H1 (cell line): ENCODE data around the gene FAAP100. TPM values are rescaled to one million over a fixed set of nuclear protein-coding genes. Genes with fewer than 3 reads are reported as not detected.

Experiments
- CTCF ChIA-PET: fragments of 300-600 bp; sonication (Branson Sonifier 250); formaldehyde crosslinking; loops from one replicate; lab custom pipeline; 2021; ENCODE audit not compliant: partially characterized antibody; lab: Charles Lee
- POLR2A ChIA-PET: fragments of 300-600 bp; sonication (Branson Sonifier 250); formaldehyde crosslinking; loops from one replicate; lab custom pipeline; 2021; ENCODE audit warnings: inconsistent platforms; ENCODE audit not compliant: partially characterized antibody; lab: Charles Lee
- DNase-seq, 2 experiments: peaks; one replicate each; pipeline versions ENCODE4 v3.0.0 to v3.0.0-alpha.2; 2010 to 2022; ENCODE audit warnings: low spot score in 2 of 2, low read depth in 1 of 2, mixed read lengths in 1 of 2
- FAIRE-seq: peaks from 2 replicates; lab custom pipeline; 2011; peaks lifted over from hg19 to GRCh38; lab: Jason Lieb, UNC
- H2AFZ ChIP-seq: 2 replicates; pipeline ENCODE4 v1.8.1; 2012; ENCODE audit warnings: low read length, inconsistent platforms
- H2AK5ac ChIP-seq: 2 replicates; pipeline ENCODE4 v1.6.1; 2013; ENCODE audit warnings: low read depth, low read length
- H2BK120ac ChIP-seq: replicated peaks from 2 replicates; pipeline ENCODE3; 2013; ENCODE audit warnings: low read depth, low read length, inconsistent platforms
- H2BK12ac ChIP-seq: 2 replicates; pipeline ENCODE4 v1.6.1; 2013; ENCODE audit warnings: low read depth, low read length
- H2BK15ac ChIP-seq: 2 replicates; pipeline ENCODE4 v1.6.1; 2013; ENCODE audit warnings: low read length
- H2BK20ac ChIP-seq: 2 replicates; pipeline ENCODE4 v1.6.1; 2013; ENCODE audit warnings: low read length
- H2BK5ac ChIP-seq: 2 replicates; pipeline ENCODE4 v1.6.1; 2013; ENCODE audit warnings: low read depth, low read length
- H3K14ac ChIP-seq: 2 replicates; pipeline ENCODE4 v1.6.1; 2013; ENCODE audit warnings: inconsistent platforms; ENCODE audit not compliant: insufficient read length
- H3K18ac ChIP-seq: 2 replicates; pipeline ENCODE4 v1.6.1; 2013; ENCODE audit warnings: low read length; ENCODE audit errors: extremely low read depth
- H3K23ac ChIP-seq: 2 replicates; pipeline ENCODE4 v1.6.1; 2013; ENCODE audit warnings: inconsistent platforms; ENCODE audit not compliant: insufficient read length
- H3K23me2 ChIP-seq: 2 replicates; pipeline ENCODE4 v1.6.1; 2013; ENCODE audit warnings: low read depth, low read length
- H3K27ac ChIP-seq: 2 replicates; pipeline ENCODE4 v1.6.1; 2011; ENCODE audit warnings: low read depth, low read length, inconsistent platforms
- H3K27me3 ChIP-seq, 4 experiments: replicated peaks in 1 of 4; 1 replicate in 1 of 4; 2 replicates in 3 of 4; pipeline versions ENCODE4 v1.6.1 to v1.8.1; 2011 to 2013; ENCODE audit warnings: low read length in 3 of 4, mild to moderate bottlenecking in 3 of 4, inconsistent platforms in 2 of 4, mixed read lengths in 2 of 4, moderate library complexity in 1 of 4; ENCODE audit not compliant: control insufficient read depth in 3 of 4, insufficient read depth in 3 of 4; ENCODE audit errors: extremely low read depth in 1 of 4
- H3K36me3 ChIP-seq, 4 experiments: 2 replicates each; pipeline versions ENCODE4 v1.6.1 to v1.8.1; 2011 to 2013; ENCODE audit warnings: mild to moderate bottlenecking in 4 of 4, low read length in 3 of 4, moderate library complexity in 2 of 4, control low read depth in 1 of 4, inconsistent platforms in 1 of 4; ENCODE audit not compliant: insufficient read depth in 4 of 4, control insufficient read depth in 2 of 4
- H3K4ac ChIP-seq: replicated peaks from 2 replicates; pipeline ENCODE3; 2013; ENCODE audit warnings: low read length, low read depth, mixed read lengths, inconsistent platforms; ENCODE audit not compliant: insufficient read length
- H3K4me1 ChIP-seq, 4 experiments: replicated peaks in 1 of 4; 1 replicate in 1 of 4; 2 replicates in 3 of 4; pipeline versions ENCODE4 v1.6.1 to v1.8.1; 2011 to 2013; ENCODE audit warnings: low read length in 3 of 4, inconsistent platforms in 2 of 4, mixed read lengths in 1 of 4; ENCODE audit not compliant: insufficient read depth in 4 of 4, control insufficient read depth in 3 of 4
- H3K4me2 ChIP-seq, 2 experiments: 2 replicates each; pipeline versions ENCODE4 v1.6.1 to v1.8.1; 2011 to 2013; ENCODE audit warnings: low read depth in 2 of 2, low read length in 2 of 2, control low read depth in 1 of 2, inconsistent platforms in 1 of 2, mild to moderate bottlenecking in 1 of 2; ENCODE audit not compliant: insufficient read depth in 1 of 2
- H3K4me3 ChIP-seq, 4 experiments: fragments of 200-600, 300-600 bp in 1 of 4; sonication (generic), shearing (Covaris generic), sonication (Bioruptor Twin) in 1 of 4; 2 replicates each; pipeline versions ENCODE4 v1.5.1 to v1.8.1; 2011 to 2016; ENCODE audit warnings: low read length in 4 of 4, low read depth in 3 of 4, control low read depth in 2 of 4, inconsistent platforms in 2 of 4, mild to moderate bottlenecking in 2 of 4, mixed read lengths in 1 of 4, moderate library complexity in 1 of 4; ENCODE audit not compliant: insufficient read depth in 2 of 4; ENCODE audit errors: extremely low read depth in 1 of 4
- H3K56ac ChIP-seq: replicated peaks from 2 replicates; pipeline ENCODE3; 2013; ENCODE audit warnings: low read depth, mild to moderate bottlenecking, mixed read lengths, low read length, inconsistent platforms; ENCODE audit not compliant: insufficient read length
- H3K79me1 ChIP-seq: 2 replicates; pipeline ENCODE4 v1.6.1; 2013; ENCODE audit warnings: low read depth, low read length, control low read depth
- H3K79me2 ChIP-seq, 2 experiments: 2 replicates each; pipeline versions ENCODE4 v1.6.1 to v1.8.1; 2012 to 2013; ENCODE audit warnings: low read length in 2 of 2, mild to moderate bottlenecking in 2 of 2, inconsistent platforms in 1 of 2; ENCODE audit not compliant: insufficient read depth in 2 of 2, control insufficient read depth in 1 of 2
- H3K9ac ChIP-seq, 4 experiments: replicated peaks in 1 of 4; 1 replicate in 1 of 4; 2 replicates in 3 of 4; pipeline versions ENCODE4 v1.6.1 to v1.8.1; 2011 to 2013; ENCODE audit warnings: low read depth in 3 of 4, low read length in 3 of 4, control low read depth in 2 of 4, mild to moderate bottlenecking in 2 of 4, moderate library complexity in 2 of 4, inconsistent platforms in 1 of 4; ENCODE audit errors: extremely low read depth in 1 of 4
- H3K9me3 ChIP-seq, 2 experiments: 2 replicates each; pipeline versions ENCODE4 v1.6.1 to v1.8.1; 2012 to 2013; ENCODE audit warnings: mild to moderate bottlenecking in 2 of 2, moderate library complexity in 2 of 2, control low read depth in 1 of 2, inconsistent platforms in 1 of 2, low read depth in 1 of 2, low read length in 1 of 2, mixed read lengths in 1 of 2; ENCODE audit not compliant: insufficient read depth in 2 of 2
- H4K20me1 ChIP-seq, 2 experiments: replicated peaks in 1 of 2; 2 replicates each; pipeline versions ENCODE3 to v1.8.1; 2011 to 2013; ENCODE audit warnings: inconsistent platforms in 2 of 2, low read length in 2 of 2, mild to moderate bottlenecking in 1 of 2; ENCODE audit not compliant: insufficient read depth in 2 of 2, control insufficient read depth in 1 of 2
- H4K5ac ChIP-seq: 2 replicates; pipeline ENCODE4 v1.6.1; 2013; ENCODE audit warnings: low read length, low read depth, mixed read lengths, inconsistent platforms; ENCODE audit not compliant: insufficient read length
- H4K8ac ChIP-seq: 2 replicates; pipeline ENCODE4 v1.8.0; 2013; ENCODE audit warnings: mild to moderate bottlenecking, moderate library complexity, low read length, inconsistent platforms; ENCODE audit not compliant: insufficient read depth; ENCODE audit errors: extremely low read depth
- H4K91ac ChIP-seq: replicated peaks from 2 replicates; pipeline ENCODE3; 2013; ENCODE audit warnings: low read length, mixed read lengths, inconsistent platforms; ENCODE audit not compliant: insufficient read length
- CHD2 ChIP-seq: IDR thresholded peaks from 2 replicates; pipeline ENCODE4 v1.6.1; 2012; ENCODE audit warnings: low read length, improper control_type of control experiment
- SIX5 ChIP-seq: IDR thresholded peaks from 2 replicates; pipeline ENCODE4 v1.6.1; 2011; ENCODE audit warnings: mild to moderate bottlenecking, low read depth, low read length
- TAF7 ChIP-seq: optimal IDR thresholded peaks from 2 replicates; pipeline ENCODE3; 2011; ENCODE audit warnings: low read depth, mild to moderate bottlenecking, inconsistent platforms, low read length, moderate library complexity, borderline replicate concordance
- WGBS, 2 experiments: shearing (Covaris generic) in 1 of 2; methylation state at CpG; one replicate each; pipeline versions ENCODE4 v1.1.6 to v1.1.7; 2013 to 2015; ENCODE audit warnings: low lambda C conversion rate in 2 of 2, mixed read lengths in 2 of 2, inconsistent platforms in 1 of 2, low coverage in 1 of 2, missing lambda C conversion rate in 1 of 2; ENCODE audit not compliant: insufficient replicate concordance in 2 of 2, insufficient coverage in 1 of 2, insufficient read length in 1 of 2; ENCODE audit errors: extremely low coverage in 1 of 2, missing lambda C conversion rate in 1 of 2; 5-methylcytosine and 5-hydroxymethylcytosine counted together
- polyA plus RNA-seq, 7 experiments: library from polyadenylated mRNA; depleted of rRNA in 3 of 7; stranded (reverse) in 5 of 7; unstranded in 2 of 7; fragments of >200 nt in 5 of 7; fragments of 200-250 nt in 2 of 7; gene quantifications; 1 replicate in 5 of 7; 2 replicates in 1 of 7; 4 replicates in 1 of 7; pipeline versions ENCODE4 v1.2.1 to v1.2.3, GENCODE V29; 2011 to 2013; ENCODE audit warnings: missing spikeins in 2 of 7, mixed read lengths in 2 of 7
- total RNA-seq: library from RNA; stranded (reverse); fragmentation: NEBNext Ultra II Directional; extraction: Animal tissue kit (Norgen Biotek cat#: 25700); gene quantifications from 2 replicates; pipeline ENCODE4 v1.2.1, GENCODE V29; 2021

FAAP100 gene
- total and polyA plus RNA-seq, 2 of the 8 experiments (the other 6 are each of a cell fraction or from before 2014, with no cell fraction given): 23.2 to 41.8 TPM

GRCh38 chr17:81590121-81590520, 38.0 kb upstream of the FAAP100 start:
- CTCF ChIA-PET: interaction anchor here (1.3 kb wide), 1 partner anchor 20 kb away, joined by 4 read pairs; no protein-coding TSS in a partner anchor
- FAIRE-seq: no peak
- WGBS, 2 experiments: 95% methylated on average over 8 of the region's 8 CpGs; no CpG with 5 or more reads in 1 of the 2 experiments

More at GRCh38 chr17:81590121-81590520, 38.0 kb upstream of the FAAP100 start:
- H3K23me2 ChIP-seq: no peaks in the 10 kb centered on the region
- POLR2A ChIA-PET: interaction anchor here (0.6 to 2.4 kb wide), 2 partner anchors 13 to 17 kb away, joined by 3 to 6 read pairs; no protein-coding TSS in a partner anchor
- no peaks in the 10 kb centered on the region for H3K79me2 ChIP-seq
- H3K9me3 ChIP-seq: no peaks in the 10 kb centered on the region
- no peak overlapping the region for H3K9ac ChIP-seq
- H3K4me3 ChIP-seq: no peak overlapping the region
- no peak overlapping the region for H2BK120ac ChIP-seq
- H2BK12ac ChIP-seq: no peak overlapping the region
- no peak overlapping the region for H3K56ac ChIP-seq
- peaks cover 2 to 4% of the 10 kb centered on the region in 2 experiments for H4K20me1 ChIP-seq
- H2BK5ac ChIP-seq: no peak overlapping the region
- no peak overlapping the region for H2BK15ac ChIP-seq
- no peak overlapping the region for H3K4me2 ChIP-seq
- no peak for TF ChIP-seq TAF7
- no peak for TF ChIP-seq SIX5
- TF ChIP-seq CHD2: no peak
- no peak overlapping the region for H3K4ac ChIP-seq
- H2AK5ac ChIP-seq: no peak overlapping the region
- peaks cover 23 to 59% (median 40%) of the 10 kb centered on the region in 4 experiments for H3K36me3 ChIP-seq
- H4K8ac ChIP-seq: no peak overlapping the region
- no peak for DNase-seq
- no peak overlapping the region for H4K91ac ChIP-seq
- H3K14ac ChIP-seq: no peak overlapping the region
- H3K79me1 ChIP-seq: no peaks in the 10 kb centered on the region
- H3K27me3 ChIP-seq: no peaks in the 10 kb centered on the region
- H3K27ac ChIP-seq: no peak overlapping the region
- H3K18ac ChIP-seq: no peak overlapping the region
- H3K4me1 ChIP-seq: no peaks in the 10 kb centered on the region
- no peak overlapping the region for H2AFZ ChIP-seq
- no peak overlapping the region for H4K5ac ChIP-seq
- no peak overlapping the region for H2BK20ac ChIP-seq
- H3K23ac ChIP-seq: no peak overlapping the region
